KMS-11 (cell line): ENCODE results near the gene APOL2.

Experiments used
- H2AFZ ChIP-seq: fragments of 200-600 bp; sonication (generic); 2 replicates; pipeline ENCODE4 v1.6.1; 2016; ENCODE audit warnings: antibody characterized with exemption, mixed run types, low read depth
- H3K27ac ChIP-seq: fragments of 200-600 bp; sonication (generic); 2 replicates; pipeline ENCODE4 v1.6.1; 2016; ENCODE audit warnings: mild to moderate bottlenecking, mixed run types
- H3K27me3 ChIP-seq: fragments of 200-600 bp; sonication (generic); 2 replicates; pipeline ENCODE4 v1.6.1; 2017; ENCODE audit warnings: mild to moderate bottlenecking, low read depth, mixed run types, moderate library complexity; ENCODE audit not compliant: insufficient read depth
- H3K36me3 ChIP-seq: fragments of 200-600 bp; sonication (generic); 2 replicates; pipeline ENCODE4 v1.6.1; 2017; ENCODE audit warnings: mild to moderate bottlenecking, mixed run types; ENCODE audit not compliant: insufficient read depth
- H3K4me1 ChIP-seq: fragments of 200-600 bp; sonication (generic); 2 replicates; pipeline ENCODE4 v1.6.1; 2016; ENCODE audit warnings: mild to moderate bottlenecking, low read depth, mixed run types; ENCODE audit not compliant: poor library complexity, severe bottlenecking
- H3K4me2 ChIP-seq: fragments of 200-600 bp; sonication (generic); 2 replicates; pipeline ENCODE4 v1.7.0; 2016; ENCODE audit warnings: mild to moderate bottlenecking, mixed run types
- H3K4me3 ChIP-seq: fragments of 200-600 bp; sonication (generic); IDR thresholded peaks from 2 replicates; pipeline ENCODE4 v1.6.1; 2017; ENCODE audit warnings: low read depth, low read length, mixed read lengths; ENCODE audit not compliant: insufficient read depth
- H3K79me2 ChIP-seq: fragments of 200-600 bp; sonication (generic); 2 replicates; pipeline ENCODE4 v1.6.1; 2016; ENCODE audit warnings: low read depth, mixed run types; ENCODE audit not compliant: insufficient read depth
- H3K9ac ChIP-seq: fragments of 200-600 bp; sonication (generic); 2 replicates; pipeline ENCODE4 v1.6.1; 2016; ENCODE audit warnings: mild to moderate bottlenecking, mixed run types
- H4K20me1 ChIP-seq: fragments of 200-600 bp; sonication (generic); 2 replicates; pipeline ENCODE4 v1.6.1; 2016; ENCODE audit warnings: mild to moderate bottlenecking, mixed run types; ENCODE audit not compliant: insufficient read depth
- TF ChIP-seq, protein P1 (sequence below): fragments of 200-600 bp; sonication (generic); conservative IDR thresholded peaks from 2 replicates; pipeline ENCODE4 v1.6.1; 2017; ENCODE audit warnings: low read depth, mild to moderate bottlenecking, antibody characterized with exemption, low read length, moderate library complexity, mixed read lengths

Gene APOL2

GRCh38 chr22:36282328-36282831, 43.1 kb upstream of the APOL2 start:
- no peak overlapping the region for H2AFZ ChIP-seq
- H3K36me3 ChIP-seq = no peaks in the 10 kb centered on the region; the same call in 1 of the 2 replicates
- H4K20me1 ChIP-seq = no peaks in the 10 kb centered on the region
- peaks cover 20% of the 10 kb centered on the region for H3K4me1 ChIP-seq
- no peak overlapping the region for H3K4me2 ChIP-seq
- no peak overlapping the region for H3K4me3 ChIP-seq
- TF ChIP-seq, protein P1, sequence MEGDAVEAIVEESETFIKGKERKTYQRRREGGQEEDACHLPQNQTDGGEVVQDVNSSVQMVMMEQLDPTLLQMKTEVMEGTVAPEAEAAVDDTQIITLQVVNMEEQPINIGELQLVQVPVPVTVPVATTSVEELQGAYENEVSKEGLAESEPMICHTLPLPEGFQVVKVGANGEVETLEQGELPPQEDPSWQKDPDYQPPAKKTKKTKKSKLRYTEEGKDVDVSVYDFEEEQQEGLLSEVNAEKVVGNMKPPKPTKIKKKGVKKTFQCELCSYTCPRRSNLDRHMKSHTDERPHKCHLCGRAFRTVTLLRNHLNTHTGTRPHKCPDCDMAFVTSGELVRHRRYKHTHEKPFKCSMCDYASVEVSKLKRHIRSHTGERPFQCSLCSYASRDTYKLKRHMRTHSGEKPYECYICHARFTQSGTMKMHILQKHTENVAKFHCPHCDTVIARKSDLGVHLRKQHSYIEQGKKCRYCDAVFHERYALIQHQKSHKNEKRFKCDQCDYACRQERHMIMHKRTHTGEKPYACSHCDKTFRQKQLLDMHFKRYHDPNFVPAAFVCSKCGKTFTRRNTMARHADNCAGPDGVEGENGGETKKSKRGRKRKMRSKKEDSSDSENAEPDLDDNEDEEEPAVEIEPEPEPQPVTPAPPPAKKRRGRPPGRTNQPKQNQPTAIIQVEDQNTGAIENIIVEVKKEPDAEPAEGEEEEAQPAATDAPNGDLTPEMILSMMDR = no peak
- H3K27me3 ChIP-seq = no peaks in the 10 kb centered on the region
- no peak overlapping the region for H3K27ac ChIP-seq
- H3K9ac ChIP-seq = no peak overlapping the region
- no peaks in the 10 kb centered on the region for H3K79me2 ChIP-seq

- no peaks in the 10 kb centered on the region for H3K27me3 ChIP-seq
- H3K9ac ChIP-seq = no peak overlapping the region
These were observed 42.5 kb upstream of the APOL2 start for GRCh38 chr22:36281781-36282327.

DNA sequence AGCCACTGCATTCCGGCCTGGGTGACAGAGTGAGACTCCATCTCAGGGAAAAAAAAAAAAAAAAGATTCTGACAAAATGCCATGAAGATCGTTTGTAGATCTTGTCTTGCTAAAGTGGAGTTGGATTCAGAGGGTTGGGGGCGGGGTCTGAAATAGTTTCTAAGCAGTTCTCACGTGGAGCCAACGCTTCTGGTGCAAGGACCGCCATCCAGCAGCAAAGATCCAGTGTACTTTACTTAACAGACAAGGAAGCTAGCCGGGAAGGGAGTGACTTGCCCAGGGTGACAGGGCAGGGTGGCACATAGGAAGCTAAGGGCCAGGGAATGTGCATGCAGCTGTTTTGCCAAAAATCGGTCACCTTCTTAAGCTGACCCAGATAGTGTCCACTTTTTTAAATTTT, 41.1 kb upstream of the APOL2 start:
- Histone ChIP-seq H3K4me1 (peaks cover 6% of the 10 kb centered on the region), H3K36me3 (no peaks in the 10 kb centered on the region; the same call in 1 of the 2 replicates), H4K20me1 (no peaks in the 10 kb centered on the region), H3K4me3 (no peak overlapping the region), H3K79me2 (no peaks in the 10 kb centered on the region), H3K4me2 (no peak overlapping the region), H3K27ac (no peak overlapping the region), H3K9ac (no peak overlapping the region), H3K27me3 (no peaks in the 10 kb centered on the region), H2AFZ (no peak overlapping the region)
- TF ChIP-seq, protein P1 = no peak

More at GRCh38 chr22:36281781-36282327, 42.5 kb upstream of the APOL2 start:
- no peak overlapping the region for H3K27ac ChIP-seq
- TF ChIP-seq, protein P1 = no peak
- H3K4me3 ChIP-seq = no peak overlapping the region
- H3K36me3 ChIP-seq = no peaks in the 10 kb centered on the region; the same call in 1 of the 2 replicates
- peaks cover 15% of the 10 kb centered on the region for H3K4me1 ChIP-seq
- no peak overlapping the region for H3K4me2 ChIP-seq
- no peak overlapping the region for H2AFZ ChIP-seq
- H4K20me1 ChIP-seq = no peaks in the 10 kb centered on the region
- no peaks in the 10 kb centered on the region for H3K79me2 ChIP-seq

DNA sequence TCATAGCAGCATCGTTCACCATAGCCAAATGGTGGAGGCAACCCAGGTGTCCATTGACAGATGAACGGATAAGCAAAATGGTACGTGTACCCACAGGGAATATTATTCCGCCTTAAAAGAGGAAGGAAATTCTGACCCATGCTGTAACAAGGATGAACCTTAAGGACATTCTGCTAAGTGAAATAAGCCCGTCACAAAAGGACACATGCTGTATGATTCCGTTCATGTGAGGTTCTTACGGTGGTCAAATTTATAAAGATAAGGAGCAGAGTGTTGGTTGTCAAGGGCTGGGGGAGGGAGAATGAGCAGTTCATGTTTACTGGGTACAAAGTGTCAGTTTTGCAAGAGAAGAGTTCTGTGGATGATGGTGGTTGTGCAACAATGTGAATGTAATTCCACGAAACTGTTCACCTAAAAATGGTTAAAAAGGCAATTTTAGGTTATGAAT, 39.9 kb upstream of the APOL2 start:
- Histone ChIP-seq H3K4me2 (no peak overlapping the region), H3K27ac (no peak overlapping the region), H3K4me3 (no peak overlapping the region), H3K27me3 (no peaks in the 10 kb centered on the region), H3K9ac (no peak overlapping the region), H2AFZ (no peak overlapping the region), H3K36me3 (no peaks in the 10 kb centered on the region; the same call in 1 of the 2 replicates), H3K79me2 (no peaks in the 10 kb centered on the region), H3K4me1 (peaks cover 6% of the 10 kb centered on the region), H4K20me1 (no peaks in the 10 kb centered on the region)
- TF ChIP-seq, protein P1 = no peak
